ENCODE measurements around the gene HLA-DOA. TPM values are rescaled to one million over a fixed set of nuclear protein-coding genes. Genes with fewer than 3 reads are reported as not detected.

The HLA-DOA gene
- total RNA-seq, 1 experiment from 2014 or later = 13.6 TPM

DNA sequence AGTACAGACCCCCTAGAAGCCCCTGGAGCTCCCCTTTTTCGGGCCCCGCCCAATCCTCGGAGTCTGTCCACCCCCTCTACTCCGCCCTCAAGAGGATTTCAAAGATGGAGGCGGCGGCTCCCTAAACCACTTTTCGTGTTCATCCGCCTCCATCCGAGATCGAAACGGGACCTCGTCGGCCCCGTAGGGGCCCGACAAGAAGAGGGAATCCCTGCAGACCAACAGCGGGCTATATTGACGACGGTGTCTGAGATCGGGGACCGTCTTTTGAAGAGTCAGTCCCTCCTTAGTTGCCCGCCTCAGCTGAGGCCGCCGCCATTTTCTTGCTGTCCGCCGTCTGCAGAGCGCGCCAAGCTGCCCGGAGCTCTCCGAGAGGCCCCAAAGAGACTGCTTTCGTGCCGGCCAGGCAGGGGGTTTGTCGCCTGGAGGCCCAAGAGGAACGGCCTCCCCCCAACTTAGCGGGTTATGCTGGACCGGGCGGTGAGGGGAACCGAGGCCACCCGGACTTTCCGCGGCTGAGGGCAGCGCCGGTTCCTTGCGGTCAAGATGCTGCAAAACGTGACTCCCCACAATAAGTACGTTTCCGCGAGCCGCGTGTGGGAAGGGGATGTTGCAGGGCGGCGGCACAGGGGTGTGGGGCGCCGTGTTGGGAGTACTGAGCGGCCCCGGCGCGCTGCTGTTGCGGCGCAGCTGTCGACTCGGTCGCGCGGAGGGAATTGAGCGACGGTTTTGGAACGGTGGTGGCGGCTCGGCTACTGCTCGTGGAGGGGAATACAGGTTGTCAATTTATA is 36.8 kb downstream of the HLA-DOA start (continued):
- TF ChIP-seq, protein P1, sequence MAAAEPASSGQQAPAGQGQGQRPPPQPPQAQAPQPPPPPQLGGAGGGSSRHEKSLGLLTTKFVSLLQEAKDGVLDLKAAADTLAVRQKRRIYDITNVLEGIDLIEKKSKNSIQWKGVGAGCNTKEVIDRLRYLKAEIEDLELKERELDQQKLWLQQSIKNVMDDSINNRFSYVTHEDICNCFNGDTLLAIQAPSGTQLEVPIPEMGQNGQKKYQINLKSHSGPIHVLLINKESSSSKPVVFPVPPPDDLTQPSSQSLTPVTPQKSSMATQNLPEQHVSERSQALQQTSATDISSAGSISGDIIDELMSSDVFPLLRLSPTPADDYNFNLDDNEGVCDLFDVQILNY (CRISPR knock-in tag; IDR thresholded peaks at IDR 0.05) = peak; percentile 11; the same call in 1 of the 2 replicates
- TF ChIP-seq ZNF232 (CRISPR knock-in tag; IDR thresholded peaks at IDR 0.05) (no peak), GTF2I (CRISPR knock-in tag; conservative IDR thresholded peaks at IDR 0.05) (no peak), FOXP1 (CRISPR knock-in tag; IDR thresholded peaks at IDR 0.05; ENCODE audit: borderline replicate concordance) (peak; percentile 69; the same call in 1 of the 2 replicates), ZNF317 (CRISPR knock-in tag; IDR thresholded peaks at IDR 0.05; ENCODE audit: borderline replicate concordance, low read depth) (no peak), NFATC4 (CRISPR knock-in tag; IDR thresholded peaks at IDR 0.05) (no peak), RORB (CRISPR knock-in tag; IDR thresholded peaks at IDR 0.05) (no peak; the same call in 1 of the 2 replicates), TP53 (CRISPR knock-in tag; IDR thresholded peaks at IDR 0.05) (peak; percentile 57; the same call in 1 of the 2 replicates), MXD4 (CRISPR knock-in tag; IDR thresholded peaks at IDR 0.05; ENCODE audit: borderline replicate concordance) (no peak), OVOL2 (CRISPR knock-in tag; IDR thresholded peaks at IDR 0.05; ENCODE audit: borderline replicate concordance) (no peak), NR3C1 (CRISPR knock-in tag; conservative IDR thresholded peaks at IDR 0.05; ENCODE audit: low read depth) (no peak), ZNF138 (CRISPR knock-in tag; conservative IDR thresholded peaks at IDR 0.05) (no peak), IRF2 (CRISPR knock-in tag; IDR thresholded peaks at IDR 0.05; ENCODE audit: borderline replicate concordance, low read depth) (no peak), CREB1 (CRISPR knock-in tag; IDR thresholded peaks at IDR 0.05) (no peak), JAZF1 (CRISPR knock-in tag; IDR thresholded peaks at IDR 0.05) (no peak), FOXP4 (CRISPR knock-in tag; IDR thresholded peaks at IDR 0.05) (peak; percentile 41; the same call in 1 of the 2 replicates), ZNF281 (CRISPR knock-in tag; IDR thresholded peaks at IDR 0.05) (no peak), ETV6 (CRISPR knock-in tag; IDR thresholded peaks at IDR 0.05) (peak; percentile 83), ZNF423 (CRISPR knock-in tag; IDR thresholded peaks at IDR 0.05) (no peak), TCF7 (CRISPR knock-in tag; IDR thresholded peaks at IDR 0.05; ENCODE audit: low read depth) (0 out of 2 replicates have a peak, but pooled peaks have one; percentile 55), ZNF121 (CRISPR knock-in tag; IDR thresholded peaks at IDR 0.05) (no peak), ELF4 (CRISPR knock-in tag; IDR thresholded peaks at IDR 0.05; ENCODE audit: low read depth) (0 out of 2 replicates have a peak, but pooled peaks have one; percentile 40), SP1 (CRISPR knock-in tag; conservative IDR thresholded peaks at IDR 0.05) (peak; percentile 6; the same call in 1 of the 2 replicates), ZNF396 (CRISPR knock-in tag; IDR thresholded peaks at IDR 0.05; ENCODE audit: borderline replicate concordance) (no peak), HMGXB4 (CRISPR knock-in tag; IDR thresholded peaks at IDR 0.05) (peak; percentile 72; the same call in 1 of the 2 replicates), JUN (CRISPR knock-in tag; IDR thresholded peaks at IDR 0.05) (peak; percentile 71; the same call in 1 of the 2 replicates), SMAD4 (CRISPR knock-in tag; IDR thresholded peaks at IDR 0.05) (peak; percentile 77; the same call in 1 of the 2 replicates)
- TF ChIP-seq, protein P2, sequence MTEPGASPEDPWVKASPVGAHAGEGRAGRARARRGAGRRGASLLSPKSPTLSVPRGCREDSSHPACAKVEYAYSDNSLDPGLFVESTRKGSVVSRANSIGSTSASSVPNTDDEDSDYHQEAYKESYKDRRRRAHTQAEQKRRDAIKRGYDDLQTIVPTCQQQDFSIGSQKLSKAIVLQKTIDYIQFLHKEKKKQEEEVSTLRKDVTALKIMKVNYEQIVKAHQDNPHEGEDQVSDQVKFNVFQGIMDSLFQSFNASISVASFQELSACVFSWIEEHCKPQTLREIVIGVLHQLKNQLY (CRISPR knock-in tag; IDR thresholded peaks at IDR 0.05) = no peak
- TF ChIP-seq, protein P3, sequence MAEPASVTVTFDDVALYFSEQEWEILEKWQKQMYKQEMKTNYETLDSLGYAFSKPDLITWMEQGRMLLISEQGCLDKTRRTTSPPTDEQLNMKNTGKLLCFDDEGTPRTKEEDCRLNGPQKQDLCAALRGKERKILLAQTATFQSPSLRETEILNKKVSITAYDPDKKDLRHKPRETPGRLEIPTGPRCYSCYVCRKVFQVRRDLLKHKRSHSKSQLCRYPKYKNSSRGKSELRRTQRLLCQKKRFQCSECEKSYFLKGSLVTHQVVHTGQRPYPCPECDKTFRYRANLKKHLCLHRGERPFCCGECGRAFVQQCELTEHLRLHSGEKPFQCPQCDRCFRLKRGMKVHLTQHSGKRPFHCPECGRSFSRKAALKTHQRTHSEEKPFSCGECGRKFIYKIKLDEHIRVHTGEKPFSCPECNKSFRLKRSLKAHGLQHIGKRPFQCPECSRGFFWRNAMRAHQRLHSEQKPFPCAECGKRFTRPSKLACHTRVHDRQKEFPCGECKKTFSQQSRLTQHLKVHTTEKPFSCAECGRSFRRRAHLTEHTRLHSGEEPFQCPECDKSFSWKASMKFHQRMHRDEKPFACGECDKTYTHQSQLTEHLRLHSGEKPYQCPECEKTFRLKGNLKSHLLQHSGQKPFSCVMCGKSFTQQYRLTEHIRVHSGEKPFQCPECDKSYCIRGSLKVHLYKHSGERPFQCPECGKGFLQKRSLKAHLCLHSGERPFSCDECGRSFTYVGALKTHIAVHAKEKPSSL (CRISPR knock-in tag; conservative IDR thresholded peaks at IDR 0.05) = no peak

Measured in WTC11 (cell line).